GM20000 (cell line): ENCODE results near the gene ATP6V0E1.

Source experiments
- DNase-seq: peaks from one replicate; pipeline ENCODE4 v3.0.0; 2012; ENCODE audit warnings: low spot score
- CTCF ChIP-seq: IDR thresholded peaks from 2 replicates; pipeline ENCODE4 v1.5.1; 2012; ENCODE audit warnings: mild to moderate bottlenecking, control low read depth; ENCODE audit errors: extremely low read depth, missing control alignments

Gene ATP6V0E1

GRCh38 chr5:172973127-172973916 lies 10.2 kb upstream of the ATP6V0E1 start:
- DNase-seq = no peak
- TF ChIP-seq CTCF = no peak

- TF ChIP-seq CTCF = no peak
- no peak for DNase-seq
Observed at GRCh38 chr5:172973931-172974330, 9.6 kb upstream of the ATP6V0E1 start.

- DNase-seq = no peak
- no peak for TF ChIP-seq CTCF
Observed at GRCh38 chr5:172975289-172975688, 8.3 kb upstream of the ATP6V0E1 start.

GRCh38 chr5:172979778-172980177 lies 3.8 kb upstream of the ATP6V0E1 start:
- TF ChIP-seq CTCF = no peak
- no peak for DNase-seq

GRCh38 chr5:172981931-172982330 lies 1.6 kb upstream of the ATP6V0E1 start:
- DNase-seq = no peak
- TF ChIP-seq CTCF = no peak

GRCh38 chr5:172984244-172984953 lies 828 bp downstream of the ATP6V0E1 start:
- peak; percentile 63 for TF ChIP-seq CTCF
- DNase-seq = peak; percentile 83

- TF ChIP-seq CTCF = no peak
- no peak for DNase-seq
Observed at GRCh38 chr5:172985596-172985995, 2.0 kb downstream of the ATP6V0E1 start.
